Gastrocnemius medialis (tissue), 4 donors: ENCODE measurements around the gene MLPH.

Source experiments
- POLR2A ChIP-seq, 2 donors: fragments of 450-650 bp; IDR thresholded peaks; one replicate each; pipeline ENCODE4 v1.6.1; 2017; ENCODE audit warnings: antibody characterized with exemption in 2 of 2, mild to moderate bottlenecking in 2 of 2, moderate library complexity in 2 of 2
- TF ChIP-seq, protein P1 (sequence below), 5 experiments: fragments of 450-650 bp in 3 of 5; fragments of 200-600 bp in 2 of 5; sonication (generic) in 2 of 5; IDR thresholded peaks in 4 of 5; conservative IDR thresholded peaks in 1 of 5; 1 replicate in 4 of 5; 2 replicates in 1 of 5; pipeline ENCODE4 v1.5.1; 2016 to 2019; ENCODE audit warnings: antibody characterized with exemption in 5 of 5, mild to moderate bottlenecking in 3 of 5, moderate library complexity in 3 of 5

DNA sequence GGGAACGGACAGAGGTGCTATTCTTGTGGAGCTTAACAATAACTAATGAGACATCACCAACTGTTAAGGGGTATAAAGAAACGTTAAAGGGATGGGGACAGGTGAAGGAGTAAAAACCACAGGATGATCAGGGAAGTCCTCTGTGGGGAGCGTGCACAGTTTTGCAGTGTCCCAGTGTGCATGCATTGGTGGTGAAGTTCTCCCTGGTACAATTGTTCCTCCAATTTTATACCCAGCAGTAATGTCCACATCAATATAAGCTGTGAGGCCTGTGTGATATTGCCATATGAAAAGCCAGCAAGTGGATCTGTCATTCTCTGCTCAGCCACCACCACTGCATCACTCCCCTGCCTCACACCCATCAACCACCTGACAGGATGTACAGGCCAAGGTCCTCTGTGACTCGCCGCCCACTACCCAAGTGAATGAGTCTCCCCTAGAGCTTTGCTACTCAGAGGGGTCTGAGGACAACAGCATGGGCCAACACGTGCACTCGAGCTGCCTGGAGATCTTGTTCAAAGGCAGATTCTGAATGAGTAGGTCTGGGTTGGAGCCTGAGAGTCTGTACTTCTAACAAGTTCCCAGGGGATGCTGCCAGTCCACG lies 4.6 kb downstream of the MLPH start:
- TF ChIP-seq, protein P1, sequence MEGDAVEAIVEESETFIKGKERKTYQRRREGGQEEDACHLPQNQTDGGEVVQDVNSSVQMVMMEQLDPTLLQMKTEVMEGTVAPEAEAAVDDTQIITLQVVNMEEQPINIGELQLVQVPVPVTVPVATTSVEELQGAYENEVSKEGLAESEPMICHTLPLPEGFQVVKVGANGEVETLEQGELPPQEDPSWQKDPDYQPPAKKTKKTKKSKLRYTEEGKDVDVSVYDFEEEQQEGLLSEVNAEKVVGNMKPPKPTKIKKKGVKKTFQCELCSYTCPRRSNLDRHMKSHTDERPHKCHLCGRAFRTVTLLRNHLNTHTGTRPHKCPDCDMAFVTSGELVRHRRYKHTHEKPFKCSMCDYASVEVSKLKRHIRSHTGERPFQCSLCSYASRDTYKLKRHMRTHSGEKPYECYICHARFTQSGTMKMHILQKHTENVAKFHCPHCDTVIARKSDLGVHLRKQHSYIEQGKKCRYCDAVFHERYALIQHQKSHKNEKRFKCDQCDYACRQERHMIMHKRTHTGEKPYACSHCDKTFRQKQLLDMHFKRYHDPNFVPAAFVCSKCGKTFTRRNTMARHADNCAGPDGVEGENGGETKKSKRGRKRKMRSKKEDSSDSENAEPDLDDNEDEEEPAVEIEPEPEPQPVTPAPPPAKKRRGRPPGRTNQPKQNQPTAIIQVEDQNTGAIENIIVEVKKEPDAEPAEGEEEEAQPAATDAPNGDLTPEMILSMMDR (IDR thresholded peaks at IDR 0.05 in 4 of 5, conservative IDR thresholded peaks at IDR 0.05 in 1 of 5) = no peak
- TF ChIP-seq POLR2A (IDR thresholded peaks at IDR 0.05) = no peak
